WTC11 (cell line): ENCODE data around the gene CACNA1C.

ENCODE experiments used
- CREM ChIP-seq: sonication (generic); formaldehyde crosslinking; IDR thresholded peaks from 2 replicates; pipeline ENCODE4 v1.8.1; 2022; ENCODE audit warnings: mild to moderate bottlenecking, missing genetic modification reagents, moderate library complexity
- ETV6 ChIP-seq: sonication (generic); formaldehyde crosslinking; IDR thresholded peaks from 2 replicates; pipeline ENCODE4 v1.8.1; 2022; ENCODE audit warnings: mild to moderate bottlenecking, missing genetic modification reagents
- FOXJ3 ChIP-seq: sonication (generic); formaldehyde crosslinking; IDR thresholded peaks from 2 replicates; pipeline ENCODE4 v1.9.0; 2021; ENCODE audit warnings: missing genetic modification reagents, mild to moderate bottlenecking, borderline replicate concordance
- ZNF423 ChIP-seq: fragments of 250-450 bp; sonication (Bioruptor Pico); IDR thresholded peaks from 2 replicates; pipeline ENCODE4 v2.1.2; 2022; ENCODE audit warnings: mild to moderate bottlenecking, moderate library complexity
- TF ChIP-seq, protein P1 (sequence below): fragments of 200-600 bp; IDR thresholded peaks from 2 replicates; pipeline ENCODE4 v1.8.0; 2022; ENCODE audit warnings: antibody characterized with exemption
- TF ChIP-seq, protein P2 (sequence below): sonication (generic); formaldehyde crosslinking; conservative IDR thresholded peaks from 2 replicates; pipeline ENCODE4 v1.8.1; 2022; ENCODE audit warnings: mild to moderate bottlenecking, missing genetic modification reagents
- TF ChIP-seq, protein P3 (sequence below): sonication (generic); formaldehyde crosslinking; IDR thresholded peaks from 2 replicates; pipeline ENCODE4 v1.8.0; 2023; ENCODE audit warnings: missing genetic modification reagents
- TF ChIP-seq, protein P4 (sequence below): sonication (generic); formaldehyde crosslinking; IDR thresholded peaks from 2 replicates; pipeline ENCODE4 v1.8.1; 2023; ENCODE audit warnings: mild to moderate bottlenecking, missing genetic modification reagents, moderate library complexity
- TF ChIP-seq, protein P5 (sequence below): sonication (generic); formaldehyde crosslinking; IDR thresholded peaks from 2 replicates; pipeline ENCODE4 v1.8.0; 2022; ENCODE audit warnings: mild to moderate bottlenecking, missing genetic modification reagents
- TF ChIP-seq, protein P6 (sequence below): sonication (generic); formaldehyde crosslinking; IDR thresholded peaks from 2 replicates; pipeline ENCODE4 v1.8.0; 2022; ENCODE audit warnings: mild to moderate bottlenecking, missing genetic modification reagents

DNA sequence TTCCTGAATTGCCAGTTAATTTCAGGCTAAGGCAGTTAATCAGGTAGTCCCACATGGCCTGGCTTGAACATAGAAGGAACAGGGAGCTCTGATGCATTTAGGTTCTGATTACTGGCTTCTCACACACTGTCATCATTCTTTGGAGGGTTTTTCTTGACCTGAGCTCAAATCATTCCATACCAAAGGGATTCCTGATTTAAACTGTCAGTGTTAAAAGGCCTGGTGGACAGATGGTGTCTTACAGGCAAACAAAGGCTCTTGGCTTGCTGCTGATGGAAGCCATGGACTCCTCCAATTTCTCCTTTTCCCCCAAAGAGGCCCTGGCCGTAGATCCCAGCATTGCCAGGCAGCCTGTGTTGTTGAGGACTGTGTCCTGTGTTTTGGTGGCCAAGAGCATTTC, 30.2 kb downstream of the CACNA1C start:
- TF ChIP-seq, protein P1, sequence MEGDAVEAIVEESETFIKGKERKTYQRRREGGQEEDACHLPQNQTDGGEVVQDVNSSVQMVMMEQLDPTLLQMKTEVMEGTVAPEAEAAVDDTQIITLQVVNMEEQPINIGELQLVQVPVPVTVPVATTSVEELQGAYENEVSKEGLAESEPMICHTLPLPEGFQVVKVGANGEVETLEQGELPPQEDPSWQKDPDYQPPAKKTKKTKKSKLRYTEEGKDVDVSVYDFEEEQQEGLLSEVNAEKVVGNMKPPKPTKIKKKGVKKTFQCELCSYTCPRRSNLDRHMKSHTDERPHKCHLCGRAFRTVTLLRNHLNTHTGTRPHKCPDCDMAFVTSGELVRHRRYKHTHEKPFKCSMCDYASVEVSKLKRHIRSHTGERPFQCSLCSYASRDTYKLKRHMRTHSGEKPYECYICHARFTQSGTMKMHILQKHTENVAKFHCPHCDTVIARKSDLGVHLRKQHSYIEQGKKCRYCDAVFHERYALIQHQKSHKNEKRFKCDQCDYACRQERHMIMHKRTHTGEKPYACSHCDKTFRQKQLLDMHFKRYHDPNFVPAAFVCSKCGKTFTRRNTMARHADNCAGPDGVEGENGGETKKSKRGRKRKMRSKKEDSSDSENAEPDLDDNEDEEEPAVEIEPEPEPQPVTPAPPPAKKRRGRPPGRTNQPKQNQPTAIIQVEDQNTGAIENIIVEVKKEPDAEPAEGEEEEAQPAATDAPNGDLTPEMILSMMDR: no peak
- TF ChIP-seq ETV6 (CRISPR knock-in tag): no peak
- TF ChIP-seq CREM (CRISPR knock-in tag): no peak
- TF ChIP-seq, protein P2, sequence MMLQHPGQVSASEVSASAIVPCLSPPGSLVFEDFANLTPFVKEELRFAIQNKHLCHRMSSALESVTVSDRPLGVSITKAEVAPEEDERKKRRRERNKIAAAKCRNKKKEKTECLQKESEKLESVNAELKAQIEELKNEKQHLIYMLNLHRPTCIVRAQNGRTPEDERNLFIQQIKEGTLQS (CRISPR knock-in tag): no peak
- TF ChIP-seq, protein P3, sequence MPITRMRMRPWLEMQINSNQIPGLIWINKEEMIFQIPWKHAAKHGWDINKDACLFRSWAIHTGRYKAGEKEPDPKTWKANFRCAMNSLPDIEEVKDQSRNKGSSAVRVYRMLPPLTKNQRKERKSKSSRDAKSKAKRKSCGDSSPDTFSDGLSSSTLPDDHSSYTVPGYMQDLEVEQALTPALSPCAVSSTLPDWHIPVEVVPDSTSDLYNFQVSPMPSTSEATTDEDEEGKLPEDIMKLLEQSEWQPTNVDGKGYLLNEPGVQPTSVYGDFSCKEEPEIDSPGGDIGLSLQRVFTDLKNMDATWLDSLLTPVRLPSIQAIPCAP (CRISPR knock-in tag): no peak
- TF ChIP-seq, protein P4, sequence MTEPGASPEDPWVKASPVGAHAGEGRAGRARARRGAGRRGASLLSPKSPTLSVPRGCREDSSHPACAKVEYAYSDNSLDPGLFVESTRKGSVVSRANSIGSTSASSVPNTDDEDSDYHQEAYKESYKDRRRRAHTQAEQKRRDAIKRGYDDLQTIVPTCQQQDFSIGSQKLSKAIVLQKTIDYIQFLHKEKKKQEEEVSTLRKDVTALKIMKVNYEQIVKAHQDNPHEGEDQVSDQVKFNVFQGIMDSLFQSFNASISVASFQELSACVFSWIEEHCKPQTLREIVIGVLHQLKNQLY (CRISPR knock-in tag): no peak
- no peak for TF ChIP-seq ZNF423 (CRISPR knock-in tag)
- TF ChIP-seq, protein P5, sequence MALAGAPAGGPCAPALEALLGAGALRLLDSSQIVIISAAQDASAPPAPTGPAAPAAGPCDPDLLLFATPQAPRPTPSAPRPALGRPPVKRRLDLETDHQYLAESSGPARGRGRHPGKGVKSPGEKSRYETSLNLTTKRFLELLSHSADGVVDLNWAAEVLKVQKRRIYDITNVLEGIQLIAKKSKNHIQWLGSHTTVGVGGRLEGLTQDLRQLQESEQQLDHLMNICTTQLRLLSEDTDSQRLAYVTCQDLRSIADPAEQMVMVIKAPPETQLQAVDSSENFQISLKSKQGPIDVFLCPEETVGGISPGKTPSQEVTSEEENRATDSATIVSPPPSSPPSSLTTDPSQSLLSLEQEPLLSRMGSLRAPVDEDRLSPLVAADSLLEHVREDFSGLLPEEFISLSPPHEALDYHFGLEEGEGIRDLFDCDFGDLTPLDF (CRISPR knock-in tag): no peak
- no peak for TF ChIP-seq FOXJ3 (CRISPR knock-in tag)
- TF ChIP-seq, protein P6, sequence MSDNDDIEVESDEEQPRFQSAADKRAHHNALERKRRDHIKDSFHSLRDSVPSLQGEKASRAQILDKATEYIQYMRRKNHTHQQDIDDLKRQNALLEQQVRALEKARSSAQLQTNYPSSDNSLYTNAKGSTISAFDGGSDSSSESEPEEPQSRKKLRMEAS: no peak
